ENCODE results near the gene TP53AIP1. TPM values are rescaled to one million over a fixed set of nuclear protein-coding genes. Genes with fewer than 3 reads are reported as not detected.

Gene TP53AIP1
- total and polyA plus RNA-seq, 9 of the 15 experiments (the other 6 are each of a cell fraction or from before 2014, with no cell fraction given), result not detected

GRCh38 chr11:128981254-128981653, 38.6 kb upstream of the TP53AIP1 start:
- Histone ChIP-seq H3K79me2 (ENCODE audit: control insufficient read depth, insufficient read depth, low read length) (no peaks in the 10 kb centered on the region), H3K9me1 (ENCODE audit: control insufficient read depth, insufficient read depth, low read length) (no peaks in the 10 kb centered on the region), H3K27me3 (ENCODE audit: control insufficient read depth in 2 of 2, insufficient read depth in 2 of 2, low read length in 2 of 2) (no peaks in the 10 kb centered on the region), H3K4me1 (replicated peaks in 1 of 2; ENCODE audit: control insufficient read depth in 2 of 2, insufficient read depth in 2 of 2, low read length in 2 of 2) (no peaks in the 10 kb centered on the region; a peak in 1 of 5 replicates), H3K27ac (ENCODE audit: extremely low read depth, low read depth, low read length) (no peak overlapping the region), H3K4me3 (no peak overlapping the region), H3K4me2 (ENCODE audit: insufficient read depth, low read length) (no peak overlapping the region), H3K36me3 (ENCODE audit: control insufficient read depth, insufficient read depth, low read length) (no peaks in the 10 kb centered on the region), H3K9ac (ENCODE audit: insufficient read depth in 1 of 2, low read depth in 2 of 2, low read length in 2 of 2) (no peak overlapping the region), H4K20me1 (replicated peaks; ENCODE audit: control insufficient read depth, insufficient read depth, low read length) (no peaks in the 10 kb centered on the region), H3K9me3 (replicated peaks; ENCODE audit: control insufficient read depth, insufficient read depth, low read depth, low read length) (no peaks in the 10 kb centered on the region), H2AFZ (ENCODE audit: low read depth, low read length) (no peak overlapping the region)
- BruUV-seq (replicated peaks), result no TSS peak
- intact Hi-C loops (cut with micrococcal nuclease), result no loop called here
- CTCF ChIA-PET (ENCODE audit: low intra/inter-chr PET ratio), result no interaction called here
- ATAC-seq (no peak), DNase-seq (ENCODE audit: extremely low read depth in 1 of 4, low spot score in 3 of 4) (no peak), FAIRE-seq (no peak)
- TF ChIP-seq MCM3 (IDR thresholded peaks at IDR 0.05) (no peak), GMEB1 (CRISPR knock-in tag; IDR thresholded peaks at IDR 0.05) (no peak), ZNF354B (CRISPR knock-in tag; IDR thresholded peaks at IDR 0.05) (no peak), HCFC1 (IDR thresholded peaks at IDR 0.05; ENCODE audit: low read depth, low read length) (no peak)
- POLR2A ChIA-PET, result no interaction called here
- WGBS (ENCODE audit: insufficient coverage, low coverage, missing lambda C conversion rate), result 0% methylated on average over 7 of the region's 7 CpGs
- in situ Hi-C loops (cut with MboI), result no loop called here

GRCh38 chr11:128970598-128971190, 28.0 kb upstream of the TP53AIP1 start:
- BruUV-seq (replicated peaks), result no TSS peak
- in situ Hi-C loops (cut with MboI), result no loop called here
- H4K20me1 ChIP-seq (replicated peaks; ENCODE audit: control insufficient read depth, insufficient read depth, low read length), result no peaks in the 10 kb centered on the region
- no peak for ATAC-seq
- FAIRE-seq, result no peak
- no peak overlapping the region for H2AFZ ChIP-seq (ENCODE audit: low read depth, low read length)
- intact Hi-C loops (cut with micrococcal nuclease), result no loop called here
- H3K9me3 ChIP-seq (replicated peaks; ENCODE audit: control insufficient read depth, insufficient read depth, low read depth, low read length), result no peaks in the 10 kb centered on the region
- H3K4me3 ChIP-seq, result no peak overlapping the region
- peaks cover 3% of the 10 kb centered on the region for H3K9me1 ChIP-seq (ENCODE audit: control insufficient read depth, insufficient read depth, low read length)
- 0% methylated on average over 13 of the region's 13 CpGs for WGBS (ENCODE audit: insufficient coverage, low coverage, missing lambda C conversion rate)
- ChIA-PET CTCF (ENCODE audit: low intra/inter-chr PET ratio) (no interaction called here), POLR2A (no interaction called here)
- no peak overlapping the region for H3K27ac ChIP-seq (ENCODE audit: extremely low read depth, low read depth, low read length)
- H3K79me2 ChIP-seq (ENCODE audit: control insufficient read depth, insufficient read depth, low read length), result no peaks in the 10 kb centered on the region
- no peak overlapping the region for H3K9ac ChIP-seq (ENCODE audit: insufficient read depth in 1 of 2, low read depth in 2 of 2, low read length in 2 of 2)
- no peaks in the 10 kb centered on the region for H3K4me1 ChIP-seq (replicated peaks in 1 of 2; ENCODE audit: control insufficient read depth in 2 of 2, insufficient read depth in 2 of 2, low read length in 2 of 2)
- H3K36me3 ChIP-seq (ENCODE audit: control insufficient read depth, insufficient read depth, low read length), result no peaks in the 10 kb centered on the region
- no peak for DNase-seq (ENCODE audit: extremely low read depth in 1 of 4, low spot score in 3 of 4)
- no peaks in the 10 kb centered on the region for H3K27me3 ChIP-seq (ENCODE audit: control insufficient read depth in 2 of 2, insufficient read depth in 2 of 2, low read length in 2 of 2)
- no peak overlapping the region for H3K4me2 ChIP-seq (ENCODE audit: insufficient read depth, low read length)

All from K562 (cell line).